ENCODE data around the gene SYT14.

Gene SYT14

DNA sequence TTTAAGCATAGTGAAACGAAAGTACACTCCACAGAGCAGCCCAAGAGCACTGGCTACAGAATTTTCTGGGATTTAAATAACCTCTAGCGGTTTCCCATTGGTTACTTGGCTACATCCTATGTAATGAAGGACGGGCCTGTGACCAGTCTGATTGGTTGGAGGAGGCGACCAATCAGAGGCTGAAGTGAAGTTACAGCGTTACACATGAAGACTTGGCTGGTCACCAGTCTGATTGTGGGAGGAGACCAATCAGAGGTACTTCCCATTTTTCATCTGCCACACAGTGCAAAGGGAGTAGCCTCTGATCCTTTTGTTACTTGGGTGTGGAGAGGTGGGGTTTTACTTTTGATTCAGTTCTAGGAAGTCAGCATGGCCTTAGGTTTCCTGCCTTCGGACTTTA is 151.8 kb downstream of the SYT14 start:
- Histone ChIP-seq H3K4me3 (ENCODE audit: low read length) (peak overlapping the region; percentile 6; the same call in 1 of the 2 replicates), H3F3A (ENCODE audit: insufficient read depth, low read length) (no peaks in the 10 kb centered on the region), H3K9me2 (replicated peaks; ENCODE audit: insufficient read depth, low read length) (no peaks in the 10 kb centered on the region), H3K9me3 (replicated peaks; ENCODE audit: insufficient read depth, low read length) (no peaks in the 10 kb centered on the region), H3K79me2 (ENCODE audit: low read length) (no peaks in the 10 kb centered on the region), H3K27ac (ENCODE audit: low read length) (no peak overlapping the region), H4K20me1 (ENCODE audit: insufficient read depth, low read length) (no peaks in the 10 kb centered on the region), H3K27me3 (replicated peaks; ENCODE audit: insufficient read depth, low read length) (no peaks in the 10 kb centered on the region), H3K9ac (ENCODE audit: low read length) (no peak overlapping the region), H3K36me3 (replicated peaks; ENCODE audit: insufficient read depth, low read length) (no peaks in the 10 kb centered on the region), H3K4me1 (ENCODE audit: low read length) (no peaks in the 10 kb centered on the region), H3K4me2 (ENCODE audit: low read depth, low read length) (peak overlapping the region; percentile 0; the same call in 1 of the 2 replicates), H2AFZ (ENCODE audit: low read length) (peak overlapping the region; percentile 28; the same call in 1 of the 2 replicates)
- TF ChIP-seq EZH2phosphoT487 (IDR thresholded peaks at IDR 0.05; ENCODE audit: low read length) = no peak
- TF ChIP-seq, protein P1, sequence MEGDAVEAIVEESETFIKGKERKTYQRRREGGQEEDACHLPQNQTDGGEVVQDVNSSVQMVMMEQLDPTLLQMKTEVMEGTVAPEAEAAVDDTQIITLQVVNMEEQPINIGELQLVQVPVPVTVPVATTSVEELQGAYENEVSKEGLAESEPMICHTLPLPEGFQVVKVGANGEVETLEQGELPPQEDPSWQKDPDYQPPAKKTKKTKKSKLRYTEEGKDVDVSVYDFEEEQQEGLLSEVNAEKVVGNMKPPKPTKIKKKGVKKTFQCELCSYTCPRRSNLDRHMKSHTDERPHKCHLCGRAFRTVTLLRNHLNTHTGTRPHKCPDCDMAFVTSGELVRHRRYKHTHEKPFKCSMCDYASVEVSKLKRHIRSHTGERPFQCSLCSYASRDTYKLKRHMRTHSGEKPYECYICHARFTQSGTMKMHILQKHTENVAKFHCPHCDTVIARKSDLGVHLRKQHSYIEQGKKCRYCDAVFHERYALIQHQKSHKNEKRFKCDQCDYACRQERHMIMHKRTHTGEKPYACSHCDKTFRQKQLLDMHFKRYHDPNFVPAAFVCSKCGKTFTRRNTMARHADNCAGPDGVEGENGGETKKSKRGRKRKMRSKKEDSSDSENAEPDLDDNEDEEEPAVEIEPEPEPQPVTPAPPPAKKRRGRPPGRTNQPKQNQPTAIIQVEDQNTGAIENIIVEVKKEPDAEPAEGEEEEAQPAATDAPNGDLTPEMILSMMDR (IDR thresholded peaks at IDR 0.05; ENCODE audit: low read length) = no peak
- no peak for TF ChIP-seq EZH2 (optimal IDR thresholded peaks at IDR 0.05; ENCODE audit: low read depth, low read length)
- peak; percentile 62 for DNase-seq

DNA sequence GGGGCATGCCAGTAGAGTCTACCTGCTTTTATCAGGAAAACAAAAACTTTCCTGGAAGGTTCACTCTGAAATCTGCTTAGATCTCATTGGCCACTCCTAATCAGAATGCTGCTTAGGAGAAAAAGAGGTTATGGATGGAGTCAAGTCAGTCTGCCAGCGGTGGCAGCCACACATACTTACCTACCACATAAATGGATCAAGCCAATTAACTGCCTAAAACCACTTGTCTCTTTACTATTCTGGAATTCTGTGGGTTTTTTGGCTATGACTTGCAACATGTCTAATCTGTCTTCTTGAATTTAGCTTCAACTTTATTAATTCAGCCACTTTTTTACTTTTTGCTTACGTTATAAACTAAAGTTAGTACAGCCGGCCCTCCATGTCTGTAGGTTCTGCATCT is 154.3 kb downstream of the SYT14 start:
- DNase-seq = no peak
- TF ChIP-seq EZH2 (optimal IDR thresholded peaks at IDR 0.05; ENCODE audit: low read depth, low read length) = no peak
- TF ChIP-seq EZH2phosphoT487 (IDR thresholded peaks at IDR 0.05; ENCODE audit: low read length) = no peak
- TF ChIP-seq, protein P1 (IDR thresholded peaks at IDR 0.05; ENCODE audit: low read length) = no peak
- H4K20me1 ChIP-seq (ENCODE audit: insufficient read depth, low read length) = no peaks in the 10 kb centered on the region
- no peaks in the 10 kb centered on the region for H3F3A ChIP-seq (ENCODE audit: insufficient read depth, low read length)
- no peak overlapping the region for H3K9ac ChIP-seq (ENCODE audit: low read length)
- H3K4me2 ChIP-seq (ENCODE audit: low read depth, low read length) = no peak overlapping the region
- H3K36me3 ChIP-seq (replicated peaks; ENCODE audit: insufficient read depth, low read length) = no peaks in the 10 kb centered on the region
- H3K27me3 ChIP-seq (replicated peaks; ENCODE audit: insufficient read depth, low read length) = no peaks in the 10 kb centered on the region
- no peaks in the 10 kb centered on the region for H3K9me3 ChIP-seq (replicated peaks; ENCODE audit: insufficient read depth, low read length)
- no peaks in the 10 kb centered on the region for H3K9me2 ChIP-seq (replicated peaks; ENCODE audit: insufficient read depth, low read length)
- H3K4me1 ChIP-seq (ENCODE audit: low read length) = no peaks in the 10 kb centered on the region
- no peak overlapping the region for H3K27ac ChIP-seq (ENCODE audit: low read length)
- no peak overlapping the region for H2AFZ ChIP-seq (ENCODE audit: low read length)
- no peaks in the 10 kb centered on the region for H3K79me2 ChIP-seq (ENCODE audit: low read length)
- no peak overlapping the region for H3K4me3 ChIP-seq (ENCODE audit: low read length)

DNA sequence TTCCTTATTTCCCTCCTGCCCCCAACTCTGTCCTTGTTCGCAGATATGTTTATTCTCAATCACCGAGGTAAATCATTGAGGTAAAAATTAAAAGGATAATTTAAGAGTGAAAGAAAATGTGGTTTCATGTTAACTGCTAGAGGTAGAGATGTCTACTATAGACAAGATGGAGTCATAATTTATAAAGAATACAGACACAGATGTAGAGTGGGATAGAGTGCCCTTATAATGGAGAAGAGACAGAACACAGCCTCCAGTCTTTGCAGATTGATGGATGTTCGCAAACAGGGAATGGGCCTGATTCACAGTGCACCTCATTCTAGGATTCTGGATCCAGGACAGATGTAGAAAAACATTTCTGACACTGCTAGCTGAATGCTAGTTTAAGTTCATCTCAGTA is 155.4 kb downstream of the SYT14 start:
- H3K4me1 ChIP-seq (ENCODE audit: low read length) = no peaks in the 10 kb centered on the region
- no peaks in the 10 kb centered on the region for H3K27me3 ChIP-seq (replicated peaks; ENCODE audit: insufficient read depth, low read length)
- no peak overlapping the region for H3K4me3 ChIP-seq (ENCODE audit: low read length)
- no peak overlapping the region for H3K27ac ChIP-seq (ENCODE audit: low read length)
- no peak overlapping the region for H3K4me2 ChIP-seq (ENCODE audit: low read depth, low read length)
- no peaks in the 10 kb centered on the region for H4K20me1 ChIP-seq (ENCODE audit: insufficient read depth, low read length)
- TF ChIP-seq, protein P1 (IDR thresholded peaks at IDR 0.05; ENCODE audit: low read length) = no peak
- TF ChIP-seq EZH2phosphoT487 (IDR thresholded peaks at IDR 0.05; ENCODE audit: low read length) (no peak), EZH2 (optimal IDR thresholded peaks at IDR 0.05; ENCODE audit: low read depth, low read length) (no peak)
- no peaks in the 10 kb centered on the region for H3K36me3 ChIP-seq (replicated peaks; ENCODE audit: insufficient read depth, low read length)
- no peaks in the 10 kb centered on the region for H3K9me3 ChIP-seq (replicated peaks; ENCODE audit: insufficient read depth, low read length)
- H3F3A ChIP-seq (ENCODE audit: insufficient read depth, low read length) = no peaks in the 10 kb centered on the region
- H2AFZ ChIP-seq (ENCODE audit: low read length) = no peak overlapping the region
- H3K9me2 ChIP-seq (replicated peaks; ENCODE audit: insufficient read depth, low read length) = no peaks in the 10 kb centered on the region
- DNase-seq = no peak
- H3K79me2 ChIP-seq (ENCODE audit: low read length) = no peaks in the 10 kb centered on the region
- no peak overlapping the region for H3K9ac ChIP-seq (ENCODE audit: low read length)
